Neutrophil (primary cell): ENCODE measurements around the gene IFI27L1.

Source experiments
- H3K27ac ChIP-seq: fragments of 200-600 bp; sonication (generic); 2 replicates; pipeline ENCODE4 v1.5.1; 2016; ENCODE audit warnings: mild to moderate bottlenecking, moderate library complexity
- H3K27me3 ChIP-seq: fragments of 200-600 bp; sonication (generic); 2 replicates; pipeline ENCODE4 v1.6.0; 2016; ENCODE audit warnings: mild to moderate bottlenecking
- H3K36me3 ChIP-seq: fragments of 200-600 bp; sonication (generic); 2 replicates; pipeline ENCODE4 v1.5.1; 2017
- H3K4me1 ChIP-seq, 2 experiments: fragments of 200-600 bp in 1 of 2; sonication (generic) in 1 of 2; 1 replicate in 1 of 2; 2 replicates in 1 of 2; pipeline versions ENCODE4 v1.5.1 to v1.6.1; 2013 to 2016; ENCODE audit warnings: low read depth in 1 of 2, low read length in 1 of 2, mild to moderate bottlenecking in 1 of 2, moderate library complexity in 1 of 2; ENCODE audit not compliant: control insufficient read depth in 1 of 2, insufficient read depth in 1 of 2
- H3K4me3 ChIP-seq, 2 experiments: fragments of 200-600 bp in 1 of 2; sonication (generic) in 1 of 2; 1 replicate in 1 of 2; 2 replicates in 1 of 2; pipeline ENCODE4 v1.5.1; 2013 to 2016; ENCODE audit warnings: low read depth in 1 of 2, low read length in 1 of 2, mild to moderate bottlenecking in 1 of 2, moderate library complexity in 1 of 2
- H3K9me3 ChIP-seq: fragments of 200-600 bp; sonication (generic); 2 replicates; pipeline ENCODE4 v1.5.1; 2016
- CTCF ChIP-seq: fragments of 200-600 bp; sonication (generic); IDR thresholded peaks from 2 replicates; pipeline ENCODE4 v1.5.1; 2016; ENCODE audit warnings: antibody characterized with exemption

The IFI27L1 gene

GRCh38 chr14:94113490-94113889 is 32.4 kb downstream of the IFI27L1 start:
- Histone ChIP-seq H3K36me3 (no peaks in the 10 kb centered on the region), H3K4me1 (no peaks in the 10 kb centered on the region), H3K27me3 (peaks cover 32% of the 10 kb centered on the region), H3K27ac (no peak overlapping the region), H3K4me3 (no peak overlapping the region), H3K9me3 (no peaks in the 10 kb centered on the region)
- no peak for TF ChIP-seq CTCF

DNA sequence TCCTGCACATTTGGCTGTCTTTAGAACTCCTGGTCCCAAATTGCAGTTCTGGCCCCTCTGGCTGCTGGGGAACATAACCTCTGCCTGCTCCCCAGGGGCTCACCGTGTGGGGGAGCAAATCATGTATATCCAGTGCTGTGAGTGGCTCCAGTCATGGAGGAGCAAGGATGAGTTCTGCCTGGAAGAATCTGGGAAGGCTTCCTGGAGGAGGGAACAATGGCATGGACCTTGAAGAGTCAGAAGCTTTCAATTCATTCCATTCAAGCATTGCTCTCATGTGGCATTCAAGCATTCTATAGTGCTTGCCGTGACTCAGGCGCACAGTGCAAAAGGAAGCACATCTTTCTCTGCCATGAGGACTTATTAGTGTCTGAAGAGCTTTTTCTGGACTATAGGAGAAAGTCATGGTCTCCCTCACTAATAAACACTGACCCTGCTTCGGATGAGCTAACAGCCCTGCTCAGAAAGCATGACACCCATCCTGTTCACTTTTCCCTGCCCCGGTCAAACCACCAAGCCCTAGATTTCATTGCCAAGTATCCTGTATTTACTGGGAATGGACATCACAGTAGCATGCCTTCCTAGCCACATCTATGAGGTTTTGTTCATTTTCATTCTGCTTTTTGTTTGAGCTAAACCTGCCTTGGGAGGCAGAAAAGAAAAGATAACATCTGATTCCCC is 32.9 kb downstream of the IFI27L1 start:
- no peaks in the 10 kb centered on the region for H3K9me3 ChIP-seq
- H3K4me1 ChIP-seq, result no peaks in the 10 kb centered on the region
- H3K27ac ChIP-seq, result no peak overlapping the region
- H3K27me3 ChIP-seq, result peaks cover 33% of the 10 kb centered on the region
- H3K4me3 ChIP-seq, result no peak overlapping the region
- no peaks in the 10 kb centered on the region for H3K36me3 ChIP-seq
- TF ChIP-seq CTCF, result no peak

GRCh38 chr14:94114589-94115057 is 33.5 kb downstream of the IFI27L1 start:
- no peaks in the 10 kb centered on the region for H3K4me1 ChIP-seq
- H3K27ac ChIP-seq, result no peak overlapping the region
- peaks cover 36% of the 10 kb centered on the region for H3K27me3 ChIP-seq
- H3K36me3 ChIP-seq, result no peaks in the 10 kb centered on the region
- no peak overlapping the region for H3K4me3 ChIP-seq
- no peak for TF ChIP-seq CTCF
- H3K9me3 ChIP-seq, result no peaks in the 10 kb centered on the region

GRCh38 chr14:94115058-94115591 is 34.0 kb downstream of the IFI27L1 start:
- H3K27me3 ChIP-seq, result peaks cover 36% of the 10 kb centered on the region
- no peak overlapping the region for H3K27ac ChIP-seq
- no peak overlapping the region for H3K4me3 ChIP-seq
- TF ChIP-seq CTCF, result no peak
- H3K36me3 ChIP-seq, result no peaks in the 10 kb centered on the region
- H3K4me1 ChIP-seq, result no peaks in the 10 kb centered on the region
- no peaks in the 10 kb centered on the region for H3K9me3 ChIP-seq

DNA sequence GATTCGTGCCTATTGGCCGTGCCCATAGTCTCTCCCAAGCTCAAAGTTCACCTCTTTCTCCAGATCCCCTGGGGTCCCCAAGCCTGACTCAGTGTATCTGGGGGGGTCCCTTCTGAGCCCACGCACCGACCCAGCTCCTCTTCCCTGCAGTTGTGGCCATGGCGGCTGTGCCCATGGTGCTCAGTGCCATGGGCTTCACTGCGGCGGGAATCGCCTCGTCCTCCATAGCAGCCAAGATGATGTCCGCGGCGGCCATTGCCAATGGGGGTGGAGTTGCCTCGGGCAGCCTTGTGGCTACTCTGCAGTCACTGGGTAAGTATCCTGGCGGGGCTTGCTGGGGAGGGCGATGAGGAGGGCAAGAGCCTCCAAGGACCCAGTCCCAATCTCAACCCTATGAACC is 34.5 kb downstream of the IFI27L1 start:
- H3K27ac ChIP-seq, result no peak overlapping the region
- no peak for TF ChIP-seq CTCF
- no peaks in the 10 kb centered on the region for H3K4me1 ChIP-seq
- no peaks in the 10 kb centered on the region for H3K36me3 ChIP-seq
- no peaks in the 10 kb centered on the region for H3K9me3 ChIP-seq
- H3K4me3 ChIP-seq, result no peak overlapping the region
- H3K27me3 ChIP-seq, result peaks cover 36% of the 10 kb centered on the region
